ENCODE data around the gene HNRNPA0. TPM values are rescaled to one million over a fixed set of nuclear protein-coding genes. Genes with fewer than 3 reads are reported as not detected.

HNRNPA0 gene
- total RNA-seq, 4 donors from 2014 or later: 5.9 to 44.7 (median 21.0) TPM

- Histone ChIP-seq H3K36me3 (no peaks in the 10 kb centered on the region), H3K9me3 (no peaks in the 10 kb centered on the region), H3K4me3 (no peak overlapping the region), H3K27me3 (no peaks in the 10 kb centered on the region), H3K4me1 (peaks cover 0 to 6% of the 10 kb centered on the region in 2 donors), H3K27ac (peak overlapping the region; percentile 59 to 70)
- intact Hi-C loops (cut with DNase I; ENCODE audit: low total_unique reads): no loop called here
- TF ChIP-seq CTCF (IDR thresholded peaks at IDR 0.05): no peak
- no peak for TF ChIP-seq POLR2A (IDR thresholded peaks at IDR 0.05)
- DNase-seq: no peak
These were observed 17.7 kb downstream of the HNRNPA0 start for GRCh38 chr5:137736496-137736895.

DNA sequence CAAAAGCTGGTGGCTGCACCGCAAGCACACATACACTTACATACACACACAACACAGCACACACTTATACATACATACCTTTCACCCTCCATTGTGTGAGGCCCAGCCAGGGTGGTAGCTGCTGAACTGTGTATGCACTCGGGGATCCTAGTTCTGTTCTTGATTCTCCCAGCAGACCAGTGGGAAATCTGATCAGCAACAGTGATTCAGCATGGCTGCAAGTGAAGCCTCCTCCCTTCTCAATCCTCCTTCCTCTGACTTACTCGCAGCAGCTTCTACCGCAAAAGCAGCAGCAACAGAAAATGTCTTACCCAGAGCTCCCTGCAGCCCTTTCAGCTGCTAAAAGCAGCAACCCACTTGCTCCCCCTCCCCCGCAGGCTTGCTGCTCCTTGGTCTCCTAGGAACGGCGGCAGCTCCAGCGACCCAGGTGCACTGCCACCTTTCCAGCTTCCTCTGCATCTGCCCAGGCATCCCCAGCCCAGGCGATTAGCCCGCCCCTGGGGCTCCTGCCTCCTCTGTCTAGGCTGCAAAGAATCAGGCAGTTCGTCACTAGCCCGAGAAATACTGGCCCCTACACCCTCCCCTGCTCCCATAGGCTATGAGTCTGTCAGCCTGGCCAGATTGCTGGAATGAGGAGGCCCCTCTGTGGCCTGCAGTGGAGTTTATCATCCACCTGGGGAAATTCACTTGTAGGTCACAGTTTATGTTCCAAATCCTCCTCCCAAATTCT lies 18.4 kb downstream of the HNRNPA0 start, which contains the start of gene KLHL3:
KLHL3 (minus strand) TSS at position 535 of the 730 bp plus-strand sequence; CDS start at position 92, 443 bp downstream.
- intact Hi-C loops (cut with DNase I; ENCODE audit: low total_unique reads): no loop called here
- Histone ChIP-seq H3K27ac (peak within 1 kb of the TSS; percentile 59 to 70), H3K4me1 (peaks cover 0 to 6% of the 10 kb centered on the region in 2 donors), H3K9me3 (no peaks in the 10 kb centered on the region), H3K4me3 (peak within 1 kb of the TSS; percentile 33 to 40), H3K27me3 (no peaks in the 10 kb centered on the region), H3K36me3 (no peaks in the 10 kb centered on the region)
- TF ChIP-seq CTCF (IDR thresholded peaks at IDR 0.05): peak in 1 of 4 experiments; percentile 32
- TF ChIP-seq POLR2A (IDR thresholded peaks at IDR 0.05): no peak
- peak; percentile 16 to 22 for DNase-seq

DNA sequence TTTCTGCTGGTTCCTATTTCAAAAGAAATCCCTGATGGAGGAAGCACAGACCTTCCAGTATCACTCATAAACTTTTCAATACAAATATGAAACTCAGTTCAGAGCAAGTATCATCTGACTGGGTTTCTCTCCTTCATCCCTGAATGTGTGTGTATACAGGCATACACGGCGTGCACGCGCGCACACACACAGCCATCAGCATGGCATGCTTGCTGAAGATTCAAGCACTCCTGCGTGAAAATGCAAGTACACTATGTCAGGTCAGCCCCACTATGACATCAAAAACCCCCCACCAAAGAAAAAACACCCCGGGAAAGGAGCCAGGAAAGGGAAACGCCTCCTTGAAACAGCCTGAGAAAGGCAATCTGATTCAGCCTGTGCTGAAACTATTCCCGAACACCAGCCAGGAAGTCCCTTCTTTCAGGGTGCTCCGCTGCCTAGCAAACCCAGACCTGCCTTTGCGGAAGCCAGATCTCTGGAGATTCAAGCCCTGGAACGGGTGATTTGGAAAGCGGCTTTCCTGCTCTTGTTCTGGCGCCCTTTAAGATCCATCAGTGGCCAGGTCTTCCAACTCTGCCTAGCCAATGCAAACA lies 19.1 kb downstream of the HNRNPA0 start:
- H3K4me3 ChIP-seq: peak overlapping the region; percentile 33 to 40
- H3K27me3 ChIP-seq: no peaks in the 10 kb centered on the region
- no peak for TF ChIP-seq POLR2A (IDR thresholded peaks at IDR 0.05)
- no peak for TF ChIP-seq CTCF (IDR thresholded peaks at IDR 0.05)
- peak; percentile 19 to 27 for DNase-seq
- no peaks in the 10 kb centered on the region for H3K36me3 ChIP-seq
- H3K9me3 ChIP-seq: no peaks in the 10 kb centered on the region
- H3K27ac ChIP-seq: peak overlapping the region; percentile 59 to 70
- intact Hi-C loops (cut with DNase I; ENCODE audit: low total_unique reads): no loop called here
- peaks cover 0 to 6% of the 10 kb centered on the region in 2 donors for H3K4me1 ChIP-seq

GRCh38 chr5:137734331-137734730 lies 19.8 kb downstream of the HNRNPA0 start:
- intact Hi-C loops (cut with DNase I; ENCODE audit: low total_unique reads): no loop called here
- no peaks in the 10 kb centered on the region for H3K27me3 ChIP-seq
- H3K36me3 ChIP-seq: no peaks in the 10 kb centered on the region
- no peaks in the 10 kb centered on the region for H3K9me3 ChIP-seq
- no peak for DNase-seq
- H3K4me1 ChIP-seq: peaks cover 0 to 6% of the 10 kb centered on the region in 2 donors
- TF ChIP-seq CTCF (IDR thresholded peaks at IDR 0.05) (no peak), POLR2A (IDR thresholded peaks at IDR 0.05) (no peak)
- H3K4me3 ChIP-seq: no peak overlapping the region
- peak overlapping the region; percentile 59 to 70 for H3K27ac ChIP-seq

GRCh38 chr5:137733922-137734321 lies 20.2 kb downstream of the HNRNPA0 start:
- DNase-seq: no peak

More at GRCh38 chr5:137733922-137734321, 20.2 kb downstream of the HNRNPA0 start:
- no peak overlapping the region for H3K4me3 ChIP-seq
- H3K36me3 ChIP-seq: no peaks in the 10 kb centered on the region
- peaks cover 0 to 6% of the 10 kb centered on the region in 2 donors for H3K4me1 ChIP-seq
- intact Hi-C loops (cut with DNase I; ENCODE audit: low total_unique reads): no loop called here
- no peaks in the 10 kb centered on the region for H3K9me3 ChIP-seq
- no peak for TF ChIP-seq POLR2A (IDR thresholded peaks at IDR 0.05)
- no peak for TF ChIP-seq CTCF (IDR thresholded peaks at IDR 0.05)
- H3K27ac ChIP-seq: no peak overlapping the region
- no peaks in the 10 kb centered on the region for H3K27me3 ChIP-seq

Data from uterus (tissue), 4 donors.